K562 treated with DMSO at 1 percent for 24 hours (cell line): ENCODE results near the gene ABRACL. TPM values are rescaled to one million over a fixed set of nuclear protein-coding genes. Genes with fewer than 3 reads are reported as not detected.

Experiments used
- total RNA-seq: library from RNA; unstranded; fragments of 300-600 nt; gene quantifications from 2 replicates; pipeline ENCODE4 v1.2.3, GENCODE V29; 2022; ENCODE audit warnings: low read depth; ENCODE audit not compliant: insufficient read depth

ABRACL gene
- total RNA-seq, result 1.5 TPM in 2 replicates

GRCh38 chr6:139028658-139029469, at the start of gene ABRACL:
ABRACL (plus strand) TSS chr6:139028745; CDS start chr6:139034161, 5,416 bp downstream.

GRCh38 chr6:138987643-138988468, 40.7 kb upstream of the ABRACL start, which contains the start of gene REPS1:
REPS1 (minus strand) TSS chr6:138988253; CDS start chr6:138987682, 571 bp downstream.

Other genes starting within 250 kb of the ABRACL start
- gene ECT2L, start 232.7 kb upstream of the ABRACL start, total RNA-seq, result 0.06 TPM in 1 of 2 replicates, not detected in the other
- 31.3 and 33.3 TPM in 2 replicates for gene REPS1, start 40.5 kb upstream of the ABRACL start, total RNA-seq
- 3.0 and 3.8 TPM in 2 replicates for gene HECA, start 106.3 kb downstream of the ABRACL start, total RNA-seq